Gastroesophageal sphincter (tissue), 3 donors: Measurements from ENCODE around the gene TTBK2.

Experiments used
- EP300 ChIP-seq: sonication (generic); formaldehyde crosslinking; IDR thresholded peaks from one replicate; pipeline ENCODE4 v1.6.1; 2017; ENCODE audit warnings: antibody characterized with exemption, mild to moderate bottlenecking
- POLR2A ChIP-seq, 2 donors: fragments of 450-650 bp; IDR thresholded peaks; one replicate each; pipeline ENCODE4 v1.6.1; 2017; ENCODE audit warnings: antibody characterized with exemption in 2 of 2, mild to moderate bottlenecking in 2 of 2, moderate library complexity in 1 of 2
- POLR2AphosphoS5 ChIP-seq: sonication (generic); formaldehyde crosslinking; IDR thresholded peaks from one replicate; pipeline ENCODE4 v1.6.1; 2017; ENCODE audit warnings: antibody characterized with exemption
- TF ChIP-seq, protein P1 (sequence below), 4 experiments: fragments of 200-600 bp in 2 of 4; fragments of 450-650 bp in 2 of 4; sonication (generic) in 1 of 4; IDR thresholded peaks; one replicate each; pipeline ENCODE4 v1.5.1; 2017 to 2019; ENCODE audit warnings: antibody characterized with exemption in 4 of 4, mild to moderate bottlenecking in 2 of 4, moderate library complexity in 2 of 4

DNA sequence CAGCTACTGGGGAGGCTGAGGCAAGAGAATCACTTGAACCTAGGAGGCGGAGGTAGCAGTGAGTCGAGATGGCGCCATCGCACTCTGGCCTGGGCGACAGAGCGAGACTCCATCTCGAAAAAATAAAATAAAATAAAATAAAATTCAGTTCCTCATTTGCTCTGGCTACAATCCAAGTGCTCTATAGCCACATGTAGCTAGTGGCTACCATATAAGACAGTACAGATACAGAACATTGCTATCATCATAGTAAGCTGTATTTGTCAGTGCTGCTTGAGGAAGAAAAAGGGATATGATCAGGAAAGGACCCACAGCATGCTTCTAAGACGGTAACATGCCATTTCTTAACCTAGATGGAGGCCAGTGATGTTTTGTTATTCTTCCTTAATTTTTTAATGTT, 95.0 kb downstream of the TTBK2 start:
- TF ChIP-seq POLR2A (IDR thresholded peaks at IDR 0.05) (no peak), POLR2AphosphoS5 (no peak), EP300 (no peak)
- TF ChIP-seq, protein P1, sequence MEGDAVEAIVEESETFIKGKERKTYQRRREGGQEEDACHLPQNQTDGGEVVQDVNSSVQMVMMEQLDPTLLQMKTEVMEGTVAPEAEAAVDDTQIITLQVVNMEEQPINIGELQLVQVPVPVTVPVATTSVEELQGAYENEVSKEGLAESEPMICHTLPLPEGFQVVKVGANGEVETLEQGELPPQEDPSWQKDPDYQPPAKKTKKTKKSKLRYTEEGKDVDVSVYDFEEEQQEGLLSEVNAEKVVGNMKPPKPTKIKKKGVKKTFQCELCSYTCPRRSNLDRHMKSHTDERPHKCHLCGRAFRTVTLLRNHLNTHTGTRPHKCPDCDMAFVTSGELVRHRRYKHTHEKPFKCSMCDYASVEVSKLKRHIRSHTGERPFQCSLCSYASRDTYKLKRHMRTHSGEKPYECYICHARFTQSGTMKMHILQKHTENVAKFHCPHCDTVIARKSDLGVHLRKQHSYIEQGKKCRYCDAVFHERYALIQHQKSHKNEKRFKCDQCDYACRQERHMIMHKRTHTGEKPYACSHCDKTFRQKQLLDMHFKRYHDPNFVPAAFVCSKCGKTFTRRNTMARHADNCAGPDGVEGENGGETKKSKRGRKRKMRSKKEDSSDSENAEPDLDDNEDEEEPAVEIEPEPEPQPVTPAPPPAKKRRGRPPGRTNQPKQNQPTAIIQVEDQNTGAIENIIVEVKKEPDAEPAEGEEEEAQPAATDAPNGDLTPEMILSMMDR (IDR thresholded peaks at IDR 0.05): no peak
